K562 (cell line): ENCODE data around the gene TMEM87B. TPM values are rescaled to one million over a fixed set of nuclear protein-coding genes. Genes with fewer than 3 reads are reported as not detected.

Source experiments
- ATAC-seq: fragments of 200-7000 bp; cut with Tn5 transposase; 3 replicates; pipeline ENCODE4 v1.9.1; 2020; ENCODE audit warnings: moderate library complexity
- BruUV-seq: library from RNA; stranded (reverse); fragments of 400-500 nt; replicated peaks from 2 replicates; lab custom pipeline; 2021; lab: Mats Ljungman, UMichigan
- CTCF ChIA-PET: fragments of 300-600 bp; formaldehyde crosslinking; extraction: SDS; loops from one replicate; lab custom pipeline; 2021; ENCODE audit warnings: low intra/inter-chr PET ratio; lab: Yijun Ruan, JAX
- POLR2A ChIA-PET: fragments of 300-600, 350-650 bp; sonication (Branson Sonifier 250); formaldehyde crosslinking; extraction: SDS; loops from one replicate; lab custom pipeline; 2021; ENCODE audit warnings: antibody characterized with exemption, inconsistent platforms; lab: Yijun Ruan, JAX
- DNase-seq, 4 experiments: peaks; one replicate each; pipeline versions ENCODE4 v3.0.0 to v3.0.0-alpha.2; 2011 to 2018; ENCODE audit warnings: low spot score in 3 of 4, mixed read lengths in 3 of 4; ENCODE audit errors: extremely low read depth in 1 of 4
- FAIRE-seq: peaks from 2 replicates; lab custom pipeline; 2011; peaks lifted over from hg19 to GRCh38; lab: Jason Lieb, UNC
- H2AFZ ChIP-seq: 2 replicates; pipeline ENCODE4 v1.6.0; 2011; ENCODE audit warnings: low read depth, low read length, control low read depth, inconsistent platforms
- H3K27ac ChIP-seq: fragments of 200-600 bp; 3 replicates; pipeline ENCODE4 v1.8.0; 2011; ENCODE audit warnings: low read depth, mild to moderate bottlenecking, control low read depth, inconsistent platforms, low read length, moderate library complexity, mixed read lengths; ENCODE audit errors: extremely low read depth
- H3K27me3 ChIP-seq, 2 experiments: fragments of 300-600 bp in 1 of 2; 2 replicates in 1 of 2; 3 replicates in 1 of 2; pipeline versions ENCODE4 v1.6.0 to v1.8.0; 2011; ENCODE audit warnings: inconsistent platforms in 2 of 2, low read length in 2 of 2, mild to moderate bottlenecking in 1 of 2, mixed read lengths in 1 of 2, moderate library complexity in 1 of 2; ENCODE audit not compliant: control insufficient read depth in 2 of 2, insufficient read depth in 2 of 2
- H3K36me3 ChIP-seq: fragments of 300-600 bp; 3 replicates; pipeline ENCODE4 v1.8.0; 2011; ENCODE audit warnings: mild to moderate bottlenecking, low read length, inconsistent platforms; ENCODE audit not compliant: control insufficient read depth, insufficient read depth
- H3K4me1 ChIP-seq, 2 experiments: fragments of 200-600 bp in 1 of 2; replicated peaks in 1 of 2; 2 replicates in 1 of 2; 3 replicates in 1 of 2; pipeline versions ENCODE4 v1.5.1 to v1.8.0; 2011; ENCODE audit warnings: inconsistent platforms in 2 of 2, low read length in 2 of 2, mild to moderate bottlenecking in 1 of 2, mixed read lengths in 1 of 2, moderate library complexity in 1 of 2; ENCODE audit not compliant: control insufficient read depth in 2 of 2, insufficient read depth in 2 of 2
- H3K4me2 ChIP-seq: 2 replicates; pipeline ENCODE4 v1.6.1; 2011; ENCODE audit warnings: low read length, control low read depth, inconsistent platforms, mixed read lengths; ENCODE audit not compliant: insufficient read depth
- H3K4me3 ChIP-seq: fragments of 200-600 bp; sonication (generic), shearing (Covaris generic); 2 replicates; pipeline ENCODE4 v1.5.1; 2016; ENCODE audit warnings: control low read depth, inconsistent platforms
- H3K79me2 ChIP-seq: fragments of 200-600 bp; 3 replicates; pipeline ENCODE4 v1.8.0; 2011; ENCODE audit warnings: low read length, inconsistent platforms; ENCODE audit not compliant: control insufficient read depth, insufficient read depth
- H3K9ac ChIP-seq, 2 experiments: 2 replicates each; pipeline versions ENCODE4 v1.6.0 to v1.6.1; 2011; ENCODE audit warnings: low read depth in 2 of 2, low read length in 2 of 2, control low read depth in 1 of 2, inconsistent platforms in 1 of 2, mild to moderate bottlenecking in 1 of 2, mixed read lengths in 1 of 2; ENCODE audit not compliant: insufficient read depth in 1 of 2
- H3K9me1 ChIP-seq: one replicate; pipeline ENCODE4 v1.6.0; 2011; ENCODE audit warnings: inconsistent platforms, mild to moderate bottlenecking, low read length, moderate library complexity; ENCODE audit not compliant: control insufficient read depth, insufficient read depth
- H3K9me3 ChIP-seq: replicated peaks from 2 replicates; pipeline ENCODE4 v1.5.1; 2011; ENCODE audit warnings: low read depth, low read length, inconsistent platforms; ENCODE audit not compliant: control insufficient read depth, insufficient read depth
- H4K20me1 ChIP-seq: replicated peaks from 2 replicates; pipeline ENCODE4 v1.6.1; 2011; ENCODE audit warnings: low read length, inconsistent platforms, mixed read lengths; ENCODE audit not compliant: control insufficient read depth, insufficient read depth
- ELF2 ChIP-seq: fragments of 250-450 bp; sonication (Bioruptor Pico); IDR thresholded peaks from 2 replicates; pipeline ENCODE4 v1.5.0; 2021; ENCODE audit warnings: mild to moderate bottlenecking
- MYNN ChIP-seq, 2 experiments: sonication (generic); formaldehyde crosslinking in 1 of 2; IDR thresholded peaks; 2 replicates each; pipeline versions ENCODE4 v1.5.0 to v1.6.1; 2016 to 2020; ENCODE audit warnings: antibody characterized with exemption in 1 of 2, missing genetic modification reagents in 1 of 2
- PCBP1 ChIP-seq: fragments of 200-400 bp; formaldehyde crosslinking; IDR thresholded peaks from 2 replicates; pipeline ENCODE4 v1.6.1; 2018; ENCODE audit warnings: mild to moderate bottlenecking, low read depth, low read length; ENCODE audit not compliant: poor library complexity, severe bottlenecking
- SETDB1 ChIP-seq: IDR thresholded peaks from one replicate; pipeline ENCODE4 v1.6.1; 2012; ENCODE audit warnings: low read length, control low read depth, inconsistent platforms
- ZBTB33 ChIP-seq: sonication (generic); formaldehyde crosslinking; IDR thresholded peaks from 2 replicates; pipeline ENCODE4 v1.8.1; 2023; ENCODE audit warnings: mild to moderate bottlenecking, missing genetic modification reagents
- ZBTB43 ChIP-seq: sonication (generic); formaldehyde crosslinking; IDR thresholded peaks from 2 replicates; pipeline ENCODE4 v1.8.0; 2023; ENCODE audit warnings: mild to moderate bottlenecking, missing genetic modification reagents
- ZNF143 ChIP-seq: sonication (generic); formaldehyde crosslinking; IDR thresholded peaks from 2 replicates; pipeline ENCODE4 v1.9.0; 2022; ENCODE audit warnings: mild to moderate bottlenecking, missing genetic modification reagents
- ZNF592 ChIP-seq: fragments of 450-650 bp; IDR thresholded peaks from 2 replicates; pipeline ENCODE4 v1.6.1; 2017; ENCODE audit warnings: antibody characterized with exemption, mild to moderate bottlenecking
- WGBS: fragments of 100-300 bp; shearing (Covaris generic); methylation state at CpG from one replicate; pipeline ENCODE4 v1.1.6; 2016; ENCODE audit warnings: low coverage, mixed read lengths; ENCODE audit not compliant: insufficient coverage; ENCODE audit errors: missing lambda C conversion rate; 5-methylcytosine and 5-hydroxymethylcytosine counted together
- in situ Hi-C: fragments of 300-500 bp; cut with MboI; formaldehyde crosslinking; loops from 4 replicates; pipeline ENCODE4 v1.15.0; 2018; ENCODE audit warnings: inconsistent platforms, mixed read lengths
- intact Hi-C: fragments of 100-400 bp; cut with micrococcal nuclease; formaldehyde crosslinking; loops from 2 replicates; pipeline ENCODE4 v1.14.2; 2022
- polyA plus RNA-seq, 8 experiments: library from polyadenylated mRNA; depleted of rRNA in 4 of 8; stranded (reverse) in 5 of 8; unstranded in 3 of 8; fragments of >200 nt; fragmentation: Nextera tagmentation in 2 of 8; fragmentation: Illumina TruSeq in 1 of 8; extraction: Ambion mirVana in 2 of 8; extraction: Trizol in 1 of 8; gene quantifications; 2 replicates each; pipeline versions ENCODE4 v1.2.1 to v1.2.3, GENCODE V29; 2011 to 2014; ENCODE audit warnings: inconsistent platforms in 1 of 8, missing spikeins in 1 of 8
- total RNA-seq, 7 experiments: library from RNA; depleted of rRNA in 6 of 7; stranded (reverse); fragments of >200 nt in 6 of 7; fragmentation: Illumina TruSeq in 2 of 7; extraction: Trizol in 2 of 7; gene quantifications; 2 replicates each; pipeline versions ENCODE4 v1.2.1 to v1.2.3, GENCODE V29; 2011 to 2021; ENCODE audit warnings: low replicate concordance in 1 of 7

TMEM87B gene
- total and polyA plus RNA-seq, 9 of the 15 experiments (the other 6 are each of a cell fraction or from before 2014, with no cell fraction given), result 3.7 to 17.1 (median 11.0) TPM

- TF ChIP-seq ZNF592, result no peak
- TF ChIP-seq SETDB1, result no peak
- no peak for TF ChIP-seq ELF2 (CRISPR knock-in tag)
- TF ChIP-seq ZNF143 (CRISPR knock-in tag), result no peak
Measured at GRCh38 chr2:112159454-112159921, 104.4 kb downstream of the TMEM87B start (continued).

GRCh38 chr2:112160283-112161250 is 105.5 kb downstream of the TMEM87B start:
- no TSS peak for BruUV-seq
- no peak for DNase-seq
- H3K27ac ChIP-seq, result no peak overlapping the region
- H3K9me3 ChIP-seq, result no peaks in the 10 kb centered on the region
- H3K9me1 ChIP-seq, result no peaks in the 10 kb centered on the region
- TF ChIP-seq ZBTB33 (CRISPR knock-in tag) (peak; percentile 53; the same call in 1 of the 2 replicates), ZBTB43 (peak; percentile 78; the same call in 1 of the 2 replicates), MYNN (IDR thresholded peaks at IDR 0.05) (peak; percentile 30; the same call in 1 of the 2 replicates), MYNN (CRISPR knock-in tag; IDR thresholded peaks at IDR 0.05) (no peak), PCBP1 (no peak)
- in situ Hi-C loops, result no loop called here
- no peaks in the 10 kb centered on the region for H4K20me1 ChIP-seq
- H3K4me2 ChIP-seq, result no peak overlapping the region
- intact Hi-C loops, result no loop called here
- POLR2A ChIA-PET, result no interaction called here
- peaks cover 0 to 25% of the 10 kb centered on the region in 2 experiments; a peak in 3 of 5 replicates for H3K4me1 ChIP-seq
- H3K79me2 ChIP-seq, result no peaks in the 10 kb centered on the region
- H3K27me3 ChIP-seq, result peaks cover 25 to 61% of the 10 kb centered on the region in 2 experiments; a peak in 4 of 5 replicates
- H3K36me3 ChIP-seq, result no peaks in the 10 kb centered on the region
- H3K9ac ChIP-seq, result no peak overlapping the region
- no peak for ATAC-seq
- FAIRE-seq, result no peak
- no peak overlapping the region for H2AFZ ChIP-seq
- CTCF ChIA-PET, result no interaction called here
- WGBS, result 55% methylated on average over 16 of the region's 52 CpGs
- H3K4me3 ChIP-seq, result no peak overlapping the region
